A673 (cell line): ENCODE results near the gene ISOC2. TPM values are rescaled to one million over a fixed set of nuclear protein-coding genes. Genes with fewer than 3 reads are reported as not detected.

Source experiments
- BruUV-seq: library from RNA; stranded (reverse); fragments of 400-500 nt; replicated peaks from 2 replicates; lab custom pipeline; 2021; lab: Mats Ljungman, UMichigan
- CTCF ChIA-PET: fragments of 300-600 bp; sonication (Branson Sonifier 250); formaldehyde crosslinking; loops from one replicate; lab custom pipeline; 2022; ENCODE audit warnings: antibody characterized with exemption; lab: Charles Lee
- POLR2A ChIA-PET: fragments of 300-600 bp; sonication (Branson Sonifier 250); formaldehyde crosslinking; loops from one replicate; lab custom pipeline; 2022; ENCODE audit warnings: antibody characterized with exemption; ENCODE audit not compliant: low non-redundant PET; lab: Charles Lee
- DNase-seq: peaks from one replicate; pipeline ENCODE4 v3.0.0-alpha.2; 2015; ENCODE audit warnings: low spot score
- H3K27ac ChIP-seq: fragments of 200-600 bp; sonication (generic); 2 replicates; pipeline ENCODE4 v1.5.1; 2016; ENCODE audit warnings: mixed run types, low read depth, mild to moderate bottlenecking, mixed read lengths, antibody characterized with exemption, low read length; ENCODE audit not compliant: poor library complexity, severe bottlenecking
- H3K27me3 ChIP-seq: fragments of 200-600 bp; sonication (generic); replicated peaks from 2 replicates; pipeline ENCODE4 v1.6.1; 2017; ENCODE audit warnings: mixed run types, low read depth, mild to moderate bottlenecking, mixed read lengths, antibody characterized with exemption, low read length; ENCODE audit not compliant: insufficient read depth, poor library complexity
- H3K36me3 ChIP-seq: fragments of 200-600 bp; sonication (generic); 2 replicates; pipeline ENCODE4 v1.6.1; 2016; ENCODE audit warnings: mixed run types, mild to moderate bottlenecking, mixed read lengths, antibody characterized with exemption, low read length; ENCODE audit not compliant: insufficient read depth, poor library complexity, severe bottlenecking
- H3K4me1 ChIP-seq: fragments of 200-600 bp; sonication (generic); 2 replicates; pipeline ENCODE4 v1.6.1; 2017; ENCODE audit warnings: mixed run types, mild to moderate bottlenecking, mixed read lengths, antibody characterized with exemption, low read length; ENCODE audit not compliant: insufficient read depth, poor library complexity, severe bottlenecking
- H3K4me3 ChIP-seq: fragments of 200-600 bp; sonication (generic); 2 replicates; pipeline ENCODE4 v1.5.1; 2016; ENCODE audit warnings: low read depth, mixed run types, mild to moderate bottlenecking, mixed read lengths, low read length; ENCODE audit not compliant: poor library complexity, severe bottlenecking
- H3K9me3 ChIP-seq: fragments of 200-600 bp; sonication (generic); 2 replicates; pipeline ENCODE4 v1.6.1; 2016; ENCODE audit warnings: mixed run types, low read depth, mild to moderate bottlenecking, mixed read lengths, antibody characterized with exemption, low read length; ENCODE audit not compliant: poor library complexity, severe bottlenecking
- CTCF ChIP-seq: fragments of 300-800, 200-600 bp; sonication (generic); conservative IDR thresholded peaks from 2 replicates; pipeline ENCODE4 v1.5.1; 2017; ENCODE audit warnings: low read depth, mild to moderate bottlenecking, antibody characterized with exemption, low read length, moderate library complexity, mixed read lengths
- EZH2 ChIP-seq: fragments of 200-600 bp; sonication (generic); IDR thresholded peaks from 2 replicates; pipeline ENCODE4 v1.6.1; 2017; ENCODE audit warnings: borderline replicate concordance, low read depth, mild to moderate bottlenecking, mixed read lengths, antibody characterized with exemption, low read length; ENCODE audit not compliant: poor library complexity, severe bottlenecking
- intact Hi-C: fragments of 100-400 bp; cut with micrococcal nuclease; formaldehyde crosslinking; loops from one replicate; pipeline ENCODE4 v1.10.0; 2022; ENCODE audit not compliant: unreplicated experiment
- total RNA-seq: library from RNA; stranded (reverse); gene quantifications from 2 replicates; pipeline ENCODE4 v1.2.3, GENCODE V29; 2021

Gene ISOC2
- total RNA-seq, 1 experiment from 2014 or later: 33.2 TPM

- no peak overlapping the region for H3K4me3 ChIP-seq
- intact Hi-C loops: no loop called here
- DNase-seq: no peak
- TF ChIP-seq EZH2: no peak
- no peak for TF ChIP-seq CTCF
- BruUV-seq: no TSS peak
- CTCF ChIA-PET: no interaction called here
- no peaks in the 10 kb centered on the region for H3K9me3 ChIP-seq
- H3K36me3 ChIP-seq: no peaks in the 10 kb centered on the region
- POLR2A ChIA-PET: no interaction called here
- H3K27ac ChIP-seq: no peak overlapping the region
- H3K27me3 ChIP-seq: no peaks in the 10 kb centered on the region
- peaks cover 4% of the 10 kb centered on the region for H3K4me1 ChIP-seq
Observed at GRCh38 chr19:55495646-55496349, 34.4 kb upstream of the ISOC2 start.

DNA sequence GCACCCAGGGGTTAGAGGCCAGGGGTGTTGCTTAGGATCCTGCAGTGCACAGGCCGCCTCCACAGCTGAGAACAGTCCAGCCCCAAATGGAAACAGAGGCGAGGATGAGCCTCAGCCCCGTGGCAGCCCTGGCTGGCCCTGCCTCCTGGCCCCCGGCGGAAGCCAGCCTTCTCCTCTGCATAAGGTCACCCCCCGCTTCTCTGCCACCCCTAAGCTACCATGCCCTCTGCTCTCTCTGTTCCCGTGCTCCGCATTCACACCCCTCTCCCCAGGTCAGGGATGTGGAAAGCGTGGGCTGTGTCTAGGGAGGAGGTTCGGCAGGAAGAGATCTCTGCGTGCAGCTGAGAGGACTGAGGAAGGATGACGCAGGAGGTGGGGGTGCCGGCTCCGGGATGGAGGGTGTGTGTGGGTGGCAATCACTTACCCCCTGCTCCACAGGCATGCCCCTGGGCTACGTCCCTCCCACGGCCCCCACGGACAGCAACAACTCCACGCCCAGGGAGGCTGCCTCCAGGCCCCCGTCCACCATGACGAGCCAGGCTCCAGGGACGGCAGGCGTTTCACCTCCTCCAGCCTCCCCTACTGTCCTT lies 32.8 kb upstream of the ISOC2 start:
- ChIA-PET POLR2A (interaction anchor here (0.5 kb wide), 1 partner anchor 17 kb away, joined by 3 read pairs; no protein-coding TSS in a partner anchor), CTCF (interaction anchor here (0.6 to 0.8 kb wide), 2 partner anchors 10 to 1067 kb away, joined by 3 to 5 read pairs; no protein-coding TSS in a partner anchor)
- TF ChIP-seq CTCF: no peak
- no peak for TF ChIP-seq EZH2
- peak overlapping the region; percentile 13 for H3K27ac ChIP-seq
- H3K4me1 ChIP-seq: peaks cover 4% of the 10 kb centered on the region
- no peaks in the 10 kb centered on the region for H3K9me3 ChIP-seq
- no peak overlapping the region for H3K4me3 ChIP-seq
- H3K36me3 ChIP-seq: no peaks in the 10 kb centered on the region
- DNase-seq: no peak
- intact Hi-C loops: no loop called here
- no peaks in the 10 kb centered on the region for H3K27me3 ChIP-seq
- no TSS peak for BruUV-seq

DNA sequence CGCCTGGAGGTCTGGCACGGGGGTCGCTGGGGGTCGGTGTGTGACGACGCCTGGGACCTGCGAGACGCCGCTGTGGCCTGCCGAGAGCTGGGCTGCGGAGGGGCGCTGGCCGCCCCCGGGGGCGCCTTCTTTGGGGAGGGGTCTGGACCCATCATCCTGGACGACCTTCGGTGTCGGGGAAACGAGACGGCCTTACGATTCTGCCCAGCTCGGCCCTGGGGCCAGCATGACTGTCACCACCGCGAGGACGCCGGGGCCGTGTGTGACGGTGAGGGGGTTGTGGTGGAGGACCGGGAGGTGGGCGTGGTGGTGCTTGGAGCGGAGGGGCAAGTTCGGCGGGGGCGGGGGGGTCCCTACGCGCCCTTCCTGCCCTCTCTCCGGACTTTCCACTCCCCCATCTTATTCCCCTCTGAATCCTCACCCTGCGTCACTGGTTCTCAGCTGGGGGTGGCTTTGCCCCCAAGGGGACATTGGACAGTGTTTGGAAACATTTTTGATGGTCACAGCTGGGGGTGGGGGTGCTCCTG lies 32.3 kb upstream of the ISOC2 start:
- TF ChIP-seq CTCF: no peak
- TF ChIP-seq EZH2: no peak
- Histone ChIP-seq H3K9me3 (no peaks in the 10 kb centered on the region), H3K36me3 (no peaks in the 10 kb centered on the region), H3K27me3 (no peaks in the 10 kb centered on the region), H3K27ac (no peak overlapping the region), H3K4me1 (peaks cover 4% of the 10 kb centered on the region), H3K4me3 (no peak overlapping the region)
- ChIA-PET POLR2A (no interaction called here), CTCF (interaction anchor here (0.6 kb wide), 1 partner anchor 1066 kb away, joined by 5 read pairs; no protein-coding TSS in a partner anchor)
- intact Hi-C loops: no loop called here
- no TSS peak for BruUV-seq
- DNase-seq: no peak
